ENCODE data around the gene CDKN2AIP.

Gene CDKN2AIP

DNA sequence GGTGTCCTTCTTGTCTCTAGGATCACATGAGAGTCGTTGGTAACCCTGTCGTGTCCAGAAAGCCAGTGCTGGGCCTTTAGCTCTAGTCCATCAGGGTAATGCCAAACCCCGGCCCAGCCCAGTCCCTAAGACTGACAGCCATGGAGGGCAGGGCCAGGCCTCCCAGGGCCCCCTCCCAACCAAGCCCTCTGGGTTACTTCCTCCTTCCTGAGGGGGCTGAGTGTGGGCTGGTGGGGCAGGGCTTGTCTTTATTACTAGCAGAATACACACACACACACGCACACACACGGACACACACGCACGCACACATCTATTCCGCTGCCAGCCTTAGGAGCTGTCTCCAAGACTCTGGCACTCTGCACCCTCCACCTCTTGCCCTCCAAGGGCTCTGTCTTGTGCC is 35.6 kb upstream of the CDKN2AIP start:
- Histone ChIP-seq H3K9me2 (ENCODE audit: low read depth, low read length) (no peaks in the 10 kb centered on the region), H3K4me2 (ENCODE audit: low read length) (no peak overlapping the region), H3K9me3 (ENCODE audit: low read length) (no peaks in the 10 kb centered on the region), H3K27ac (ENCODE audit: low read depth, low read length, poor library complexity, severe bottlenecking) (no peak overlapping the region), H3K79me2 (ENCODE audit: insufficient read depth, low read length) (no peaks in the 10 kb centered on the region), H2AFZ (ENCODE audit: low read length) (no peak overlapping the region), H3K4me1 (ENCODE audit: insufficient read depth, low read length, severe bottlenecking) (peaks cover 10% of the 10 kb centered on the region), H4K20me1 (ENCODE audit: insufficient read depth, low read length) (no peaks in the 10 kb centered on the region), H3F3A (ENCODE audit: insufficient read depth, low read length) (no peaks in the 10 kb centered on the region), H3K4me3 (ENCODE audit: low read depth, low read length, poor library complexity, severe bottlenecking) (no peak overlapping the region), H3K9ac (ENCODE audit: low read length) (no peak overlapping the region), H3K36me3 (ENCODE audit: insufficient read depth, low read length) (no peaks in the 10 kb centered on the region), H3K27me3 (ENCODE audit: insufficient read depth, low read length) (no peaks in the 10 kb centered on the region; the same call in 1 of the 2 replicates)
- TF ChIP-seq CTCF (IDR thresholded peaks at IDR 0.05; ENCODE audit: low read length), result no peak

DNA sequence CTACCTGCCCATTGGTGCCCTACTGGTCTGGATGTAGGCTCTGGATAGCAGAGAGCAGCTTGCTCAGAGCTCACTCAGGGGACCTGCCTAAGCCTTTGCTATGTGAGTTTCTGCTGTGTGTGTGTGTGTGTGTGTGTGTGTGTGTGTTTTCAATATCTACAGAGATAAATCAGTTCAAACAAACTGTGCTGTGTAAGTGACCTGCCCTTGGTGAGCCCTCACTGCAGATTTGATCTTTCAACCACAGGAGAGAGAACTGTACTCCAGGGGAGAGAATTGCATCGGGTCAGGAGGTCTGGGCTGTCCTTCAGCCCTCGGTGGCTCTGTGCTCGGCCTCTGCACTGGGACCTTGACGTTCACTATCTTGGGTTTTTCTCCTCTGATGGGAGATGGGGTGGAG is 35.0 kb upstream of the CDKN2AIP start:
- Histone ChIP-seq H3F3A (ENCODE audit: insufficient read depth, low read length) (no peaks in the 10 kb centered on the region), H3K9ac (ENCODE audit: low read length) (no peak overlapping the region), H3K4me3 (ENCODE audit: low read depth, low read length, poor library complexity, severe bottlenecking) (no peak overlapping the region), H3K9me3 (ENCODE audit: low read length) (no peaks in the 10 kb centered on the region), H3K27ac (ENCODE audit: low read depth, low read length, poor library complexity, severe bottlenecking) (no peak overlapping the region), H3K4me2 (ENCODE audit: low read length) (no peak overlapping the region), H2AFZ (ENCODE audit: low read length) (no peak overlapping the region), H3K4me1 (ENCODE audit: insufficient read depth, low read length, severe bottlenecking) (peaks cover 10% of the 10 kb centered on the region), H3K79me2 (ENCODE audit: insufficient read depth, low read length) (no peaks in the 10 kb centered on the region), H4K20me1 (ENCODE audit: insufficient read depth, low read length) (no peaks in the 10 kb centered on the region), H3K9me2 (ENCODE audit: low read depth, low read length) (no peaks in the 10 kb centered on the region), H3K27me3 (ENCODE audit: insufficient read depth, low read length) (no peaks in the 10 kb centered on the region; the same call in 1 of the 2 replicates), H3K36me3 (ENCODE audit: insufficient read depth, low read length) (no peaks in the 10 kb centered on the region)
- TF ChIP-seq CTCF (IDR thresholded peaks at IDR 0.05; ENCODE audit: low read length) (no peak), EZH2 (IDR thresholded peaks at IDR 0.05; ENCODE audit: borderline replicate concordance, low read length) (no peak)

GRCh38 chr4:183409934-183410333 is 34.5 kb upstream of the CDKN2AIP start:
- Histone ChIP-seq H4K20me1 (ENCODE audit: insufficient read depth, low read length) (no peaks in the 10 kb centered on the region), H2AFZ (ENCODE audit: low read length) (no peak overlapping the region), H3K27ac (ENCODE audit: low read depth, low read length, poor library complexity, severe bottlenecking) (no peak overlapping the region), H3K4me3 (ENCODE audit: low read depth, low read length, poor library complexity, severe bottlenecking) (no peak overlapping the region), H3K9me2 (ENCODE audit: low read depth, low read length) (no peaks in the 10 kb centered on the region), H3K79me2 (ENCODE audit: insufficient read depth, low read length) (no peaks in the 10 kb centered on the region), H3K36me3 (ENCODE audit: insufficient read depth, low read length) (no peaks in the 10 kb centered on the region), H3F3A (ENCODE audit: insufficient read depth, low read length) (no peaks in the 10 kb centered on the region), H3K9ac (ENCODE audit: low read length) (no peak overlapping the region), H3K4me2 (ENCODE audit: low read length) (no peak overlapping the region), H3K4me1 (ENCODE audit: insufficient read depth, low read length, severe bottlenecking) (peaks cover 10% of the 10 kb centered on the region), H3K9me3 (ENCODE audit: low read length) (no peaks in the 10 kb centered on the region), H3K27me3 (ENCODE audit: insufficient read depth, low read length) (no peaks in the 10 kb centered on the region; the same call in 1 of the 2 replicates)
- TF ChIP-seq CTCF (IDR thresholded peaks at IDR 0.05; ENCODE audit: low read length) (no peak), EZH2 (IDR thresholded peaks at IDR 0.05; ENCODE audit: borderline replicate concordance, low read length) (no peak)

Measured in OCI-LY1 (cell line).